HG03095 (cell line): ENCODE data around the gene NTRK1.

ENCODE experiments used
- ATAC-seq: cut with Tn5 transposase; IDR thresholded peaks from one replicate; pipeline ENCODE4 v1.9.1; 2021; ENCODE audit warnings: moderate library complexity; ENCODE audit not compliant: unreplicated experiment

The NTRK1 gene

GRCh38 chr1:156929596-156930238, 69.1 kb downstream of the NTRK1 start:
- no peak for ATAC-seq

DNA sequence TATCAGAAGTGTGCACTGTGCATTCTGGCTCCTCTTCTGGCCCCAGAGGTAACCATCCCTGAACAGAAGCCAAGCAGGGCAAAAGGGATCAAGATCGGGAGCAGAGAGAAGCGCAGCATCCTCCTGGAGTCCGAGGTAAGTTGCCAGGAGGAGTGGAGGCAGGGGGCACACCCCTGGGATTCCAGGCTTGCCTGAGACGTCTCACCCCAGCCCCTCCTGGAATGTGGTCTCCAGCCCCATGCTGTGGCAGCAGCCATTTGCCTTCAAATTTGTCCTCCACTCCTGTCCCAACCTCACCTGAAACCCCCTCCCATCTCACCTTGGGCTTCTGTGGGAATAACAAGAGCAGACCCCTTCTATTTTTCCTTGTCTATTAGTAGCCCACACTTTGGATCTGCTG, 69.8 kb downstream of the NTRK1 start:
- no peak for ATAC-seq
